ENCODE measurements around the gene PCSK6. TPM values are rescaled to one million over a fixed set of nuclear protein-coding genes. Genes with fewer than 3 reads are reported as not detected.

Gene PCSK6
- total and polyA plus RNA-seq, 2 of the 8 experiments (the other 6 are each of a cell fraction or from before 2014, with no cell fraction given): 1.9 to 4.0 TPM

DNA sequence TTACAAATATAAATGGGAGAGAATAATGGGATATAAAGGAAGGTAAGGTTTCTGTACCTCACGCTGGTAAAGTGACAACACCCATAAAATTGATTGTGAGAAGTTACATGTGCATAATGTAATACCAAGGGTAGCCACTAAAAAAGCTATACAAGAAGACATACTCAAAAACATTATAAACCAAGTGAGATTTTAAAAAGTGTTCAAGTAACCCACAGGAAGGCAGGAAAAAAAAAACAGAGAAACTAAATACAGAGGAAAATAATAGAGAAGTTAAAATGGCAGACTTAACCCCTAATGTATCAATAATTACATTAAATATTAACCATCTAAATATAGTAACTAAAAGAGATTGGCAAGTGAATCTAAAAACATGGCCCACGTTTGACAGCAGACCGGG, 76.3 kb downstream of the PCSK6 start:
- CTCF ChIA-PET (ENCODE audit: partially characterized antibody): interaction anchor here (1.4 kb wide), 1 partner anchor 12 kb away, joined by 3 read pairs; no protein-coding TSS in a partner anchor

More for the DNA sequence above, 76.3 kb downstream of the PCSK6 start:
- Histone ChIP-seq H2AFZ (ENCODE audit: low read length) (no peak overlapping the region), H3K4ac (replicated peaks; ENCODE audit: insufficient read length, low read depth, low read length) (no peak overlapping the region), H2BK12ac (ENCODE audit: low read depth, low read length) (no peak overlapping the region), H4K8ac (ENCODE audit: extremely low read depth, insufficient read depth, low read length) (no peak overlapping the region), H4K5ac (ENCODE audit: insufficient read length, low read depth, low read length) (no peak overlapping the region), H4K91ac (replicated peaks; ENCODE audit: insufficient read length, low read length) (no peak overlapping the region), H3K23me2 (ENCODE audit: low read depth, low read length) (no peaks in the 10 kb centered on the region), H4K20me1 (replicated peaks in 1 of 2; ENCODE audit: control insufficient read depth in 1 of 2, insufficient read depth in 2 of 2, low read length in 2 of 2) (no peaks in the 10 kb centered on the region), H3K4me3 (ENCODE audit: extremely low read depth in 1 of 4, insufficient read depth in 2 of 4, low read depth in 3 of 4, low read length in 4 of 4) (no peak overlapping the region), H3K9me3 (ENCODE audit: insufficient read depth in 2 of 2, low read depth in 1 of 2, low read length in 1 of 2) (peaks cover 0 to 4% of the 10 kb centered on the region in 2 experiments; a peak in 1 of 4 replicates), H3K23ac (ENCODE audit: insufficient read length) (no peak overlapping the region), H2AK5ac (ENCODE audit: low read depth, low read length) (no peak overlapping the region), H3K4me1 (replicated peaks in 1 of 4; ENCODE audit: control insufficient read depth in 3 of 4, insufficient read depth in 4 of 4, low read length in 3 of 4) (peaks cover 0 to 6% (median 2%) of the 10 kb centered on the region in 4 experiments; a peak in 6 of 7 replicates), H3K79me1 (ENCODE audit: low read depth, low read length) (no peaks in the 10 kb centered on the region), H3K27me3 (replicated peaks in 1 of 4; ENCODE audit: control insufficient read depth in 3 of 4, extremely low read depth in 1 of 4, insufficient read depth in 3 of 4, low read length in 3 of 4) (no peaks in the 10 kb centered on the region; a peak in 2 of 7 replicates), H3K36me3 (ENCODE audit: control insufficient read depth in 2 of 4, insufficient read depth in 4 of 4, low read length in 3 of 4) (no peaks in the 10 kb centered on the region), H2BK20ac (ENCODE audit: low read length) (no peak overlapping the region), H3K27ac (ENCODE audit: low read depth, low read length) (no peak overlapping the region), H2BK120ac (replicated peaks; ENCODE audit: low read depth, low read length) (no peak overlapping the region), H3K9ac (replicated peaks in 1 of 4; ENCODE audit: extremely low read depth in 1 of 4, low read depth in 3 of 4, low read length in 3 of 4) (no peak overlapping the region), H3K56ac (replicated peaks; ENCODE audit: insufficient read length, low read depth, low read length) (no peak overlapping the region), H3K14ac (ENCODE audit: insufficient read length) (no peak overlapping the region), H3K18ac (ENCODE audit: extremely low read depth, low read length) (no peak overlapping the region), H2BK5ac (ENCODE audit: low read depth, low read length) (no peak overlapping the region), H2BK15ac (ENCODE audit: low read length) (no peak overlapping the region), H3K79me2 (ENCODE audit: control insufficient read depth in 1 of 2, insufficient read depth in 2 of 2, low read length in 2 of 2) (no peaks in the 10 kb centered on the region), H3K4me2 (ENCODE audit: insufficient read depth in 1 of 2, low read depth in 2 of 2, low read length in 2 of 2) (no peak overlapping the region)
- WGBS, 2 experiments (ENCODE audit: extremely low coverage in 1 of 2, insufficient coverage in 1 of 2, insufficient read length in 1 of 2, insufficient replicate concordance in 2 of 2, low coverage in 1 of 2, low lambda C conversion rate in 2 of 2, missing lambda C conversion rate in 1 of 2): 90% methylated on average over 3 of the region's 3 CpGs; no CpG with 5 or more reads in 1 of the 2 experiments
- DNase-seq (ENCODE audit: low read depth in 1 of 2, low spot score in 2 of 2) (no peak), FAIRE-seq (no peak)
- no peak for TF ChIP-seq TCF12 (IDR thresholded peaks at IDR 0.05; ENCODE audit: low read depth, low read length)
- TF ChIP-seq POLR2AphosphoS5 (IDR thresholded peaks at IDR 0.05; ENCODE audit: low read depth, low read length): no peak
- no peak for TF ChIP-seq CHD1 (IDR thresholded peaks at IDR 0.05; ENCODE audit: low read depth, low read length)
- TF ChIP-seq MAFK (IDR thresholded peaks at IDR 0.05; ENCODE audit: low read depth, low read length): no peak
- TF ChIP-seq BCL11A (IDR thresholded peaks at IDR 0.05; ENCODE audit: low read depth in 2 of 2, low read length in 2 of 2): no peak
- TF ChIP-seq CREB1 (IDR thresholded peaks at IDR 0.05): no peak
- no peak for TF ChIP-seq BACH1 (IDR thresholded peaks at IDR 0.05; ENCODE audit: low read length)
- TF ChIP-seq SP1 (IDR thresholded peaks at IDR 0.05; ENCODE audit: low read depth, low read length): no peak
- TF ChIP-seq CBX5 (IDR thresholded peaks at IDR 0.05; ENCODE audit: low read depth, low read length): no peak
- TF ChIP-seq HDAC2 (IDR thresholded peaks at IDR 0.05; ENCODE audit: borderline replicate concordance in 1 of 2, low read depth in 2 of 2, low read length in 2 of 2): no peak
- no peak for TF ChIP-seq NRF1 (IDR thresholded peaks at IDR 0.05; ENCODE audit: low read depth, low read length)
- POLR2A ChIA-PET (ENCODE audit: partially characterized antibody): no interaction called here

All from H1 (cell line).